Measurements from ENCODE around the gene NOL9. TPM values are rescaled to one million over a fixed set of nuclear protein-coding genes. Genes with fewer than 3 reads are reported as not detected.
A peak's percentile ranks its signal among the peaks of the same experiment; 100 is the strongest.

Gene NOL9
- total and polyA plus RNA-seq, 2 of the 13 experiments (the other 11 are each of a cell fraction or from before 2014, with no cell fraction given): 18.0 to 24.7 TPM

- no peaks in the 10 kb centered on the region for H3K9me3 ChIP-seq (ENCODE audit: low read length)
- no peak overlapping the region for H3K9ac ChIP-seq (ENCODE audit: insufficient read depth, low read depth, low read length)
- H4K20me1 ChIP-seq (ENCODE audit: insufficient read depth, low read length): no peaks in the 10 kb centered on the region
- ATAC-seq: no peak
- DNase-seq (ENCODE audit: low spot score): no peak
- H3K27ac ChIP-seq (ENCODE audit: extremely low read length, insufficient read depth, low read length): no peak overlapping the region
- no peaks in the 10 kb centered on the region for H3K79me2 ChIP-seq (ENCODE audit: insufficient read depth, low read length)
- no peak overlapping the region for H2AFZ ChIP-seq (ENCODE audit: low read length)
- H3K4me3 ChIP-seq (replicated peaks in 1 of 3; ENCODE audit: insufficient read depth in 1 of 3, low read depth in 2 of 3, low read length in 3 of 3): peak overlapping the region; percentile 21 to 60 (median 45); a peak in 4 of 6 replicates
- in situ Hi-C loops (cut with HindIII; ENCODE audit: extremely low pct_ligation_motif_present, low pct_unique_long_range_greater_than_20kb): loop anchor here (5.0 to 25.0 kb wide), 2 partner anchors 43 to 728 kb away; no protein-coding TSS in a partner anchor
- H3K27me3 ChIP-seq (ENCODE audit: control insufficient read depth in 1 of 2, insufficient read depth in 2 of 2, low read length in 2 of 2): peaks cover 0 to 3% of the 10 kb centered on the region in 2 experiments; a peak in 1 of 5 replicates
- POLR2A ChIA-PET: no interaction called here
- BruUV-seq (replicated peaks): no TSS peak
- peak overlapping the region; percentile 36 for H3K4me2 ChIP-seq (ENCODE audit: low read depth, low read length)
- CTCF ChIA-PET (ENCODE audit: low intra/inter-chr PET ratio, low total read pairs): no interaction called here
- intact Hi-C loops (cut with micrococcal nuclease; ENCODE audit: unreplicated experiment): loop anchor here (5.0 kb wide), 1 partner anchor 163 kb away; no protein-coding TSS in a partner anchor
- WGBS (ENCODE audit: low lambda C conversion rate): 71% methylated on average over 7 of the region's 13 CpGs
- no peak for FAIRE-seq
- H3K4me1 ChIP-seq (ENCODE audit: insufficient read depth, low read length): peaks cover 39% of the 10 kb centered on the region
- H3K36me3 ChIP-seq (replicated peaks in 1 of 2; ENCODE audit: control insufficient read depth in 1 of 2, insufficient read depth in 2 of 2, low read length in 2 of 2): no peaks in the 10 kb centered on the region
- no peak for TF ChIP-seq ZNF235 (CRISPR knock-in tag; IDR thresholded peaks at IDR 0.05; ENCODE audit: borderline replicate concordance)
- TF ChIP-seq UBTF (CRISPR knock-in tag; IDR thresholded peaks at IDR 0.05): no peak
- no peak for TF ChIP-seq HNRNPUL1 (IDR thresholded peaks at IDR 0.05; ENCODE audit: low read depth, low read length)
- no peak for TF ChIP-seq SRF (IDR thresholded peaks at IDR 0.05; ENCODE audit: low read depth, low read length)
- TF ChIP-seq ISX (CRISPR knock-in tag; conservative IDR thresholded peaks at IDR 0.05): no peak
- TF ChIP-seq ZNF770 (CRISPR knock-in tag; IDR thresholded peaks at IDR 0.05): no peak
- TF ChIP-seq HNF1A (IDR thresholded peaks at IDR 0.05; ENCODE audit: low read depth): no peak
- no peak for TF ChIP-seq HNF1A (CRISPR knock-in tag; IDR thresholded peaks at IDR 0.05; ENCODE audit: borderline replicate concordance)
- no peak for TF ChIP-seq ZBTB34 (CRISPR knock-in tag; IDR thresholded peaks at IDR 0.05)
- TF ChIP-seq ZBED4 (CRISPR knock-in tag; IDR thresholded peaks at IDR 0.05; ENCODE audit: borderline replicate concordance): no peak
Measured at GRCh38 chr1:6484826-6485167, 69.5 kb downstream of the NOL9 start.
